ENCODE measurements around the gene NFXL1.

The NFXL1 gene

DNA sequence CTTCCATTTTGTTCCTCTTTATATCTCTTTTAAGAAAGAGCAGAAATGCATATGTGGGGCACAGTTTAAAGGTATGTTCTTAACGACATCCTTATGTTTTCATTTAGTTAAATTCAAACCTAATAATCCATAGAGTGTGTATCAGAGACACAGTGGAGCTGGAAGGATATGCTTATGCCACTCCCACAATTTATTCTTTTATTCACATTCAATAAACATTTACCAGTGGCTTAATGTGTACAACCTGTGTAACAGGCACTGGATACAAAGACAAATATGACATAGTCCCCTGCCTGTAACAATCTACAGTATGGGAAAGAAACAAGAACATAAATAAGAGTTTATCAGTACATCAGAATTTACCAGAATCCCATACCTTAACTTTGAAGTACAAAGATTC lies 54.1 kb downstream of the NFXL1 start:
- Histone ChIP-seq H3K9me3 (ENCODE audit: severe bottlenecking) (no peaks in the 10 kb centered on the region), H3K4me3 (ENCODE audit: low read depth, low read length) (no peak overlapping the region), H3K27ac (no peak overlapping the region), H3K36me3 (peaks cover 3% of the 10 kb centered on the region; the same call in 1 of the 2 replicates), H3K27me3 (ENCODE audit: insufficient read depth, low read depth, severe bottlenecking) (no peaks in the 10 kb centered on the region)
- TF ChIP-seq, protein P1, sequence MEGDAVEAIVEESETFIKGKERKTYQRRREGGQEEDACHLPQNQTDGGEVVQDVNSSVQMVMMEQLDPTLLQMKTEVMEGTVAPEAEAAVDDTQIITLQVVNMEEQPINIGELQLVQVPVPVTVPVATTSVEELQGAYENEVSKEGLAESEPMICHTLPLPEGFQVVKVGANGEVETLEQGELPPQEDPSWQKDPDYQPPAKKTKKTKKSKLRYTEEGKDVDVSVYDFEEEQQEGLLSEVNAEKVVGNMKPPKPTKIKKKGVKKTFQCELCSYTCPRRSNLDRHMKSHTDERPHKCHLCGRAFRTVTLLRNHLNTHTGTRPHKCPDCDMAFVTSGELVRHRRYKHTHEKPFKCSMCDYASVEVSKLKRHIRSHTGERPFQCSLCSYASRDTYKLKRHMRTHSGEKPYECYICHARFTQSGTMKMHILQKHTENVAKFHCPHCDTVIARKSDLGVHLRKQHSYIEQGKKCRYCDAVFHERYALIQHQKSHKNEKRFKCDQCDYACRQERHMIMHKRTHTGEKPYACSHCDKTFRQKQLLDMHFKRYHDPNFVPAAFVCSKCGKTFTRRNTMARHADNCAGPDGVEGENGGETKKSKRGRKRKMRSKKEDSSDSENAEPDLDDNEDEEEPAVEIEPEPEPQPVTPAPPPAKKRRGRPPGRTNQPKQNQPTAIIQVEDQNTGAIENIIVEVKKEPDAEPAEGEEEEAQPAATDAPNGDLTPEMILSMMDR (IDR thresholded peaks at IDR 0.05; ENCODE audit: low read depth, low read length) = no peak
- no peak for DNase-seq

DNA sequence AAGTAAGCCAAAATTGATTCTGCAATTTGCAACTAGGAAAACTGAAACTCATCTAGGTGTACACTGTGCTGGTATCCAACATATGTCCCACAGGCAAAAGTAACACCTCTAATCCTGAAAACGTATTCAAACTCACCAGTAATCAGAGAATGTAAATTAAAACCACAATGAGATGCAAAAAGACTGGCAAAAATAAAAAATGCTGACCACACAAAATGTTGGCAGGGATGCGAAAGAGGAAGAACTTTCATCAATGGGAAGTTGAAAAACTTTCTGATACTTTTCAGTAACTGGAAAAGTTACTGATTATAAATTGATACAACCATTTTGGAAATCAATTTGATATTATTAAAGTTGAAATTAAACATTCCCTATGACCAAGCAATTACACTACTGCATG lies 56.4 kb downstream of the NFXL1 start:
- H3K9me3 ChIP-seq (ENCODE audit: severe bottlenecking) = no peaks in the 10 kb centered on the region
- TF ChIP-seq, protein P1 (IDR thresholded peaks at IDR 0.05; ENCODE audit: low read depth, low read length) = no peak
- DNase-seq = no peak
- H3K27me3 ChIP-seq (ENCODE audit: insufficient read depth, low read depth, severe bottlenecking) = no peaks in the 10 kb centered on the region
- H3K27ac ChIP-seq = no peak overlapping the region
- H3K36me3 ChIP-seq = no peaks in the 10 kb centered on the region; the same call in 1 of the 2 replicates
- H3K4me3 ChIP-seq (ENCODE audit: low read depth, low read length) = no peak overlapping the region

DNA sequence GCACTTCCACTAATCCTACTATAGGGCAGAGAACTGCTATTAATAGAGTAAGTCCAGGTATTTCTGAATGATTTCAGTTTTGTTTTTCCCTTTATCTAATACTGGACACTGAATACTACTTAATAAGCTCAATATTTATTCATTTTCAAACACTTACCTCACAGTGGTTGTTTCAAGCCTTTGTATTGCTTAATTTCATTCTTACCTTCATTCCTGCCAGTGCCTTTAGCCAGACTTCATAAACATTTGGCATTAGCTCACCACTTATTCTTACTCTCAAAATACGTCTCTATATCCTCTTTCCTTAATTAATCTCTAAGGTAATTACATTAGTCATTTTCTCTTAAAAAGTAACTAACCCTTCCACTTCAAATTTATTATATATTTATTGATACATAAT lies 57.7 kb downstream of the NFXL1 start:
- H3K9me3 ChIP-seq (ENCODE audit: severe bottlenecking) = no peaks in the 10 kb centered on the region
- no peak overlapping the region for H3K4me3 ChIP-seq (ENCODE audit: low read depth, low read length)
- no peak overlapping the region for H3K27ac ChIP-seq
- TF ChIP-seq, protein P1 (IDR thresholded peaks at IDR 0.05; ENCODE audit: low read depth, low read length) = no peak
- no peaks in the 10 kb centered on the region; the same call in 1 of the 2 replicates for H3K36me3 ChIP-seq
- DNase-seq = no peak
- H3K27me3 ChIP-seq (ENCODE audit: insufficient read depth, low read depth, severe bottlenecking) = no peaks in the 10 kb centered on the region

DNA sequence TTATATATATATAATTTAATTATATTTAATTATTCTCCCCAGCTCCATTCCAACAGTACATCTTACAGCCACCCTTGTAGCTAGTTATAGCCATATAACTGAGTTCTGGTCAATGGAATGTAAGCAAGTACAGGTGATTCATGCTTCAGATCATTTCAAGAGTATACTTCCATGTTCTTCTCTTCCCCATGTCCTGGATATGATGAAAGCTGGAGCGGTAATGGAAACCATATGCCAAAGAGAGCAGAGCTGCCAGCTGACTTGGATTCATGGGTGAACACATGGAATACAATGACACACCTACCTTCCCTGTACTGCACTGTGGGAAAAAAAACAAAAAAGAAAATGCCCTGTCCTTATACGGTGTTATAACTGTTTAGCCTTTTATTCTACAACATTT lies 59.0 kb downstream of the NFXL1 start:
- peaks cover 9% of the 10 kb centered on the region for H3K36me3 ChIP-seq
- no peak overlapping the region for H3K4me3 ChIP-seq (ENCODE audit: low read depth, low read length)
- no peak for DNase-seq
- TF ChIP-seq, protein P1 (IDR thresholded peaks at IDR 0.05; ENCODE audit: low read depth, low read length) = no peak
- no peak overlapping the region for H3K27ac ChIP-seq
- no peaks in the 10 kb centered on the region for H3K9me3 ChIP-seq (ENCODE audit: severe bottlenecking)
- H3K27me3 ChIP-seq (ENCODE audit: insufficient read depth, low read depth, severe bottlenecking) = no peaks in the 10 kb centered on the region

DNA sequence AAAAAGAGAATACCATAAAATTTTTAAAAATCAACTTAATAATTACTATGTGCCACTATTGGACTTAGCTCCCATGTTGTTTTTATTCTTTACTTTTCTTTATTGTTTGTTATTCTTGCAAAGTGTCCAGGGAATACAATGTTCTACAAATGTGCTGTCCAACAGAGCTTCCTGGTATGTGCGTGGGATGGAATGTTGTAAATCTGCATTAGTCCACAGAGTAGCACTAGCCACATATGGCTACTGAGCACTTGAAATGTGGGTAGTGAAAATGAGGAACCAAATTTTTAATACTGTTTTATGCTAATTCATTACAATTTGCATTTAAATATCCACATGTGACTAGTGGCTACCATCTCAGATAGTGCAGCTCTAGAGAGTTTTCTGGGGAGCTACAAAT lies 62.2 kb downstream of the NFXL1 start:
- Histone ChIP-seq H3K27me3 (ENCODE audit: insufficient read depth, low read depth, severe bottlenecking) (no peaks in the 10 kb centered on the region), H3K9me3 (ENCODE audit: severe bottlenecking) (no peaks in the 10 kb centered on the region), H3K36me3 (peaks cover 25% of the 10 kb centered on the region), H3K27ac (no peak overlapping the region), H3K4me3 (ENCODE audit: low read depth, low read length) (no peak overlapping the region)
- TF ChIP-seq, protein P1 (IDR thresholded peaks at IDR 0.05; ENCODE audit: low read depth, low read length) = no peak
- no peak for DNase-seq

DNA sequence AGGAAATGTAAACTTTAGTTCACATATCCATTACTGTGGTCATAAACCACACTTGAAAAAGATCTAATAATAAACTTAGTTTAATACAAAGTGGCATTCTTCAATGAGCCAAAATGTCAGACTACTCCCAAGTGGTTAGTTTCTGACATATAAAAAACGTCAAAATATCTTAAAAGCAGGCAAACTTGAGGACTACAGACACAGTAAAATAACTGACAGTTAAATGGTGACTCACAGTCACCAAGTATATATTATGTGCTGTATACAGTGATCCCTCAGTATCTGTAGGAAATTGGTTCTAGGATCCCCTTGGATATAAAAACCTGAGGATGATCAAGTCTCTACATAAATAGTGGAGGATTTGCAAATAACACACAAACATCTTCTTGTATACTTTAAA lies 64.9 kb downstream of the NFXL1 start:
- no peaks in the 10 kb centered on the region for H3K9me3 ChIP-seq (ENCODE audit: severe bottlenecking)
- H3K27ac ChIP-seq = no peak overlapping the region
- H3K36me3 ChIP-seq = peaks cover 25% of the 10 kb centered on the region
- TF ChIP-seq, protein P1 (IDR thresholded peaks at IDR 0.05; ENCODE audit: low read depth, low read length) = no peak
- no peak overlapping the region for H3K4me3 ChIP-seq (ENCODE audit: low read depth, low read length)
- no peak for DNase-seq
- H3K27me3 ChIP-seq (ENCODE audit: insufficient read depth, low read depth, severe bottlenecking) = no peaks in the 10 kb centered on the region
